IMR-90 (cell line): ENCODE data around the gene LARGE2. TPM values are rescaled to one million over a fixed set of nuclear protein-coding genes. Genes with fewer than 3 reads are reported as not detected.

Experiments
- ATAC-seq: fragments of 200-7000 bp; cut with Tn5 transposase; 2 replicates; pipeline ENCODE4 v1.9.1; 2020; ENCODE audit warnings: low read depth, mild to moderate bottlenecking, moderate library complexity
- BruUV-seq: library from RNA; stranded (reverse); fragments of 400-500 nt; replicated peaks from 2 replicates; lab custom pipeline; 2021; lab: Mats Ljungman, UMichigan
- CTCF ChIA-PET: fragments of 300-600 bp; formaldehyde crosslinking; extraction: SDS; loops from one replicate; lab custom pipeline; 2021; ENCODE audit warnings: antibody characterized with exemption; lab: Yijun Ruan, JAX
- POLR2A ChIA-PET: fragments of 300-600 bp; sonication (Branson Sonifier 250); formaldehyde crosslinking; loops from one replicate; lab custom pipeline; 2022; ENCODE audit warnings: antibody characterized with exemption; ENCODE audit not compliant: unreplicated experiment; lab: Charles Lee
- DNase-seq: peaks from one replicate; pipeline ENCODE4 v3.0.0; 2013
- H2AFZ ChIP-seq: replicated peaks from 2 replicates; pipeline ENCODE3; 2013; ENCODE audit warnings: low read length, mild to moderate bottlenecking; ENCODE audit not compliant: poor library complexity
- H2AK5ac ChIP-seq: 2 replicates; pipeline ENCODE4 v1.6.1; 2013; ENCODE audit warnings: low read depth, low read length, inconsistent platforms
- H2AK9ac ChIP-seq: replicated peaks from 2 replicates; pipeline ENCODE3; 2013; ENCODE audit warnings: mild to moderate bottlenecking, low read depth, low read length, moderate library complexity; ENCODE audit not compliant: poor library complexity
- H2BK120ac ChIP-seq: 2 replicates; pipeline ENCODE4 v1.6.1; 2013; ENCODE audit warnings: low read depth, low read length, inconsistent platforms
- H2BK15ac ChIP-seq: 3 replicates; pipeline ENCODE4 v1.6.1; 2013; ENCODE audit warnings: low read depth, low read length, inconsistent platforms
- H2BK20ac ChIP-seq: 2 replicates; pipeline ENCODE4 v1.6.1; 2013; ENCODE audit warnings: low read depth, mild to moderate bottlenecking, inconsistent platforms, low read length, moderate library complexity
- H2BK5ac ChIP-seq: 2 replicates; pipeline ENCODE4 v1.6.1; 2013; ENCODE audit warnings: mild to moderate bottlenecking, low read depth, low read length, inconsistent platforms; ENCODE audit not compliant: poor library complexity, severe bottlenecking
- H3K14ac ChIP-seq: replicated peaks from 2 replicates; pipeline ENCODE4 v1.6.1; 2013; ENCODE audit warnings: low read depth, low read length, inconsistent platforms
- H3K18ac ChIP-seq: 2 replicates; pipeline ENCODE4 v1.6.1; 2013; ENCODE audit warnings: low read depth, low read length, control low read depth
- H3K23ac ChIP-seq: 2 replicates; pipeline ENCODE4 v1.6.1; 2013; ENCODE audit warnings: low read depth, low read length, inconsistent platforms
- H3K27ac ChIP-seq: 2 replicates; pipeline ENCODE4 v1.5.1; 2013; ENCODE audit warnings: mild to moderate bottlenecking, control low read depth, low read length; ENCODE audit not compliant: insufficient read depth
- H3K27me3 ChIP-seq: 2 replicates; pipeline ENCODE4 v1.6.1; 2013; ENCODE audit warnings: low read length; ENCODE audit not compliant: control insufficient read depth, insufficient read depth
- H3K36me3 ChIP-seq: 2 replicates; pipeline ENCODE4 v1.6.1; 2013; ENCODE audit warnings: low read length, mixed read lengths; ENCODE audit not compliant: control insufficient read depth, insufficient read depth
- H3K4ac ChIP-seq: 2 replicates; pipeline ENCODE4 v1.6.1; 2013; ENCODE audit warnings: low read depth, low read length, inconsistent platforms
- H3K4me1 ChIP-seq: 2 replicates; pipeline ENCODE4 v1.6.1; 2013; ENCODE audit warnings: low read length, mixed read lengths; ENCODE audit not compliant: control insufficient read depth, insufficient read depth
- H3K4me2 ChIP-seq: 2 replicates; pipeline ENCODE4 v1.6.1; 2013; ENCODE audit warnings: low read depth, mild to moderate bottlenecking, control low read depth, low read length, moderate library complexity
- H3K4me3 ChIP-seq: 2 replicates; pipeline ENCODE4 v1.5.1; 2013; ENCODE audit warnings: low read depth, mild to moderate bottlenecking, control low read depth, low read length, moderate library complexity; ENCODE audit not compliant: insufficient read depth
- H3K56ac ChIP-seq: 2 replicates; pipeline ENCODE4 v1.6.1; 2013; ENCODE audit warnings: low read length, inconsistent platforms; ENCODE audit not compliant: insufficient read depth; ENCODE audit errors: extremely low read depth
- H3K79me1 ChIP-seq, 2 experiments: 2 replicates each; pipeline ENCODE4 v1.6.1; 2013; ENCODE audit warnings: low read length in 2 of 2, inconsistent platforms in 1 of 2, low read depth in 1 of 2
- H3K9ac ChIP-seq: 2 replicates; pipeline ENCODE4 v1.6.1; 2013; ENCODE audit warnings: low read depth, low read length, control low read depth
- H3K9me1 ChIP-seq: 2 replicates; pipeline ENCODE4 v1.6.1; 2013; ENCODE audit warnings: low read length, inconsistent platforms; ENCODE audit not compliant: insufficient read depth
- H3K9me3 ChIP-seq: 2 replicates; pipeline ENCODE4 v1.6.1; 2013; ENCODE audit warnings: low read length; ENCODE audit not compliant: control insufficient read depth, insufficient read depth
- H4K20me1 ChIP-seq: 2 replicates; pipeline ENCODE4 v1.6.1; 2013; ENCODE audit warnings: low read length, inconsistent platforms; ENCODE audit not compliant: insufficient read depth
- H4K5ac ChIP-seq: 2 replicates; pipeline ENCODE4 v1.6.1; 2013; ENCODE audit warnings: mild to moderate bottlenecking, low read depth, low read length, control low read depth
- H4K8ac ChIP-seq, 2 experiments: 2 replicates each; pipeline ENCODE4 v1.6.1; 2013; ENCODE audit warnings: low read depth in 2 of 2, low read length in 2 of 2, control low read depth in 1 of 2, inconsistent platforms in 1 of 2
- H4K91ac ChIP-seq: 2 replicates; pipeline ENCODE4 v1.6.1; 2013; ENCODE audit warnings: low read depth, low read length, inconsistent platforms; ENCODE audit not compliant: insufficient read depth
- BHLHE40 ChIP-seq: fragments of 150-350 bp; IDR thresholded peaks from 2 replicates; pipeline ENCODE4 v1.6.1; 2016; ENCODE audit warnings: mild to moderate bottlenecking, low read depth, low read length
- CEBPB ChIP-seq: IDR thresholded peaks from 2 replicates; pipeline ENCODE4 v1.6.1; 2012; ENCODE audit warnings: low read depth, low read length, improper control_type of control experiment
- CHD1 ChIP-seq: IDR thresholded peaks from 2 replicates; pipeline ENCODE4 v1.6.1; 2012; ENCODE audit warnings: low read depth, low read length, improper control_type of control experiment
- ELK1 ChIP-seq: fragments of 150-350 bp; IDR thresholded peaks from 2 replicates; pipeline ENCODE4 v1.6.1; 2016; ENCODE audit warnings: low read depth, mild to moderate bottlenecking, low read length, moderate library complexity, borderline replicate concordance
- FOS ChIP-seq: fragments of 150-350 bp; IDR thresholded peaks from 2 replicates; pipeline ENCODE4 v1.6.1; 2016; ENCODE audit warnings: low read depth, low read length
- MAFK ChIP-seq: IDR thresholded peaks from 2 replicates; pipeline ENCODE4 v1.6.1; 2012; ENCODE audit warnings: low read depth, low read length, improper control_type of control experiment
- MAZ ChIP-seq: IDR thresholded peaks from 2 replicates; pipeline ENCODE4 v1.6.1; 2012; ENCODE audit warnings: low read depth, mild to moderate bottlenecking, low read length, improper control_type of control experiment, moderate library complexity, borderline replicate concordance
- MXI1 ChIP-seq: IDR thresholded peaks from 2 replicates; pipeline ENCODE4 v1.6.1; 2012; ENCODE audit warnings: low read depth, mild to moderate bottlenecking, low read length, moderate library complexity, borderline replicate concordance
- NFE2L2 ChIP-seq: fragments of 150-350 bp; IDR thresholded peaks from 2 replicates; pipeline ENCODE4 v1.6.1; 2016; ENCODE audit warnings: low read depth, mild to moderate bottlenecking, low read length
- POLR2A ChIP-seq: IDR thresholded peaks from 2 replicates; pipeline ENCODE4 v1.6.1; 2012; ENCODE audit warnings: mild to moderate bottlenecking, low read depth, low read length
- RAD21 ChIP-seq: IDR thresholded peaks from 2 replicates; pipeline ENCODE4 v1.6.1; 2012; ENCODE audit warnings: low read length, improper control_type of control experiment
- RCOR1 ChIP-seq: IDR thresholded peaks from 2 replicates; pipeline ENCODE4 v1.6.1; 2012; ENCODE audit warnings: mild to moderate bottlenecking, low read length, improper control_type of control experiment; ENCODE audit not compliant: insufficient replicate concordance
- RFX5 ChIP-seq: IDR thresholded peaks from 2 replicates; pipeline ENCODE4 v1.8.0; 2012; ENCODE audit warnings: low read depth, mild to moderate bottlenecking, low read length, moderate library complexity
- SMC3 ChIP-seq: fragments of 150-350 bp; IDR thresholded peaks from 2 replicates; pipeline ENCODE4 v1.6.1; 2016; ENCODE audit warnings: low read depth, mild to moderate bottlenecking, antibody characterized with exemption, low read length, moderate library complexity
- USF2 ChIP-seq: fragments of 150-350 bp; IDR thresholded peaks from 2 replicates; pipeline ENCODE4 v1.6.1; 2017; ENCODE audit warnings: mild to moderate bottlenecking, antibody characterized with exemption, low read length, low read depth
- WGBS, 2 experiments: methylation state at CpG; one replicate each; pipeline versions ENCODE4 v1.1.5 to v1.1.7; 2013; ENCODE audit warnings: missing lambda C conversion rate in 2 of 2; ENCODE audit not compliant: insufficient read length in 1 of 2; ENCODE audit errors: extremely low coverage in 2 of 2; 5-methylcytosine and 5-hydroxymethylcytosine counted together
- dilution Hi-C: fragments of 300-500 bp; cut with HindIII; formaldehyde crosslinking; loops from one replicate; pipeline ENCODE4 v1.14.3; 2018; ENCODE audit warnings: low sequenced_read_pairs; ENCODE audit not compliant: unreplicated experiment
- in situ Hi-C: fragments of 300-500 bp; cut with MboI; formaldehyde crosslinking; loops from 3 replicates; pipeline ENCODE4 v1.14.3; 2019; ENCODE audit warnings: low sequenced_read_pairs, inconsistent platforms, mixed read lengths
- intact Hi-C: fragments of 100-400 bp; cut with micrococcal nuclease; formaldehyde crosslinking; loops from 2 replicates; pipeline ENCODE4 v1.10.0; 2022
- polyA plus RNA-seq, 3 experiments: library from polyadenylated mRNA; depleted of rRNA; stranded (reverse); fragments of >200 nt; gene quantifications; 2 replicates each; pipeline ENCODE4 v1.2.3, GENCODE V29; 2012; ENCODE audit warnings: low replicate concordance in 1 of 3
- total RNA-seq: library from RNA; depleted of rRNA; stranded (reverse); fragments of >200 nt; gene quantifications from 2 replicates; pipeline ENCODE4 v1.2.3, GENCODE V29; 2012
- TF ChIP-seq, protein P1 (sequence below): conservative IDR thresholded peaks from 2 replicates; pipeline ENCODE4 v1.5.1; 2012; ENCODE audit warnings: mild to moderate bottlenecking, low read depth, low read length, improper control_type of control experiment

The LARGE2 gene
- total and polyA plus RNA-seq, 2 of the 4 experiments (the other 2 are of a cell fraction) = 0.03 TPM; not detected in 1

- H2BK15ac ChIP-seq = no peak overlapping the region
- TF ChIP-seq MXI1 = no peak
- no peak for TF ChIP-seq CHD1
- no peak for TF ChIP-seq ELK1
- TF ChIP-seq NFE2L2 = no peak
- no peak for TF ChIP-seq RFX5
- TF ChIP-seq RCOR1 = no peak
- TF ChIP-seq, protein P1, sequence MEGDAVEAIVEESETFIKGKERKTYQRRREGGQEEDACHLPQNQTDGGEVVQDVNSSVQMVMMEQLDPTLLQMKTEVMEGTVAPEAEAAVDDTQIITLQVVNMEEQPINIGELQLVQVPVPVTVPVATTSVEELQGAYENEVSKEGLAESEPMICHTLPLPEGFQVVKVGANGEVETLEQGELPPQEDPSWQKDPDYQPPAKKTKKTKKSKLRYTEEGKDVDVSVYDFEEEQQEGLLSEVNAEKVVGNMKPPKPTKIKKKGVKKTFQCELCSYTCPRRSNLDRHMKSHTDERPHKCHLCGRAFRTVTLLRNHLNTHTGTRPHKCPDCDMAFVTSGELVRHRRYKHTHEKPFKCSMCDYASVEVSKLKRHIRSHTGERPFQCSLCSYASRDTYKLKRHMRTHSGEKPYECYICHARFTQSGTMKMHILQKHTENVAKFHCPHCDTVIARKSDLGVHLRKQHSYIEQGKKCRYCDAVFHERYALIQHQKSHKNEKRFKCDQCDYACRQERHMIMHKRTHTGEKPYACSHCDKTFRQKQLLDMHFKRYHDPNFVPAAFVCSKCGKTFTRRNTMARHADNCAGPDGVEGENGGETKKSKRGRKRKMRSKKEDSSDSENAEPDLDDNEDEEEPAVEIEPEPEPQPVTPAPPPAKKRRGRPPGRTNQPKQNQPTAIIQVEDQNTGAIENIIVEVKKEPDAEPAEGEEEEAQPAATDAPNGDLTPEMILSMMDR = no peak
- no peak for TF ChIP-seq CEBPB
- TF ChIP-seq USF2 = no peak
- no peak for TF ChIP-seq MAFK
- TF ChIP-seq SMC3 = no peak
- TF ChIP-seq POLR2A = no peak
- no peak for TF ChIP-seq FOS
- no peak for TF ChIP-seq BHLHE40
- no peak for TF ChIP-seq RAD21
- no peak for TF ChIP-seq MAZ
- no peak overlapping the region for H4K91ac ChIP-seq
- POLR2A ChIA-PET = no interaction called here
- H3K23ac ChIP-seq = no peak overlapping the region
- no peak overlapping the region for H3K4me2 ChIP-seq
- no peak overlapping the region for H3K27ac ChIP-seq
- no TSS peak for BruUV-seq
- WGBS, 2 experiments = 4% methylated on average over 13 of the region's 19 CpGs; no CpG with 5 or more reads in 1 of the 2 experiments
- peaks cover 0 to 4% of the 10 kb centered on the region in 2 experiments; a peak in 1 of 4 replicates for H3K79me1 ChIP-seq
- no peak overlapping the region for H4K5ac ChIP-seq
- H3K4me1 ChIP-seq = peaks cover 7% of the 10 kb centered on the region; the same call in 1 of the 2 replicates
- intact Hi-C loops (no loop called here), dilution Hi-C loops (no loop called here), in situ Hi-C loops (no loop called here)
- peaks cover 38% of the 10 kb centered on the region for H3K27me3 ChIP-seq
- H3K56ac ChIP-seq = no peak overlapping the region
- no peak overlapping the region for H4K8ac ChIP-seq
- no peak for ATAC-seq
- no peak overlapping the region for H2AK9ac ChIP-seq
- H2AFZ ChIP-seq = no peak overlapping the region
- H3K18ac ChIP-seq = no peak overlapping the region
- no peak overlapping the region for H3K14ac ChIP-seq
- no peak overlapping the region for H2BK5ac ChIP-seq
- H2AK5ac ChIP-seq = no peak overlapping the region
- no peak overlapping the region for H3K4ac ChIP-seq
- no peaks in the 10 kb centered on the region for H3K9me3 ChIP-seq
- H3K36me3 ChIP-seq = no peaks in the 10 kb centered on the region
- H2BK20ac ChIP-seq = no peak overlapping the region
- H4K20me1 ChIP-seq = peaks cover 18% of the 10 kb centered on the region
- H2BK120ac ChIP-seq = no peak overlapping the region
- no peak for DNase-seq
- CTCF ChIA-PET = no interaction called here
- no peak overlapping the region for H3K9ac ChIP-seq
- no peaks in the 10 kb centered on the region; the same call in 1 of the 2 replicates for H3K9me1 ChIP-seq
- H3K4me3 ChIP-seq = no peak overlapping the region
Measured at GRCh38 chr11:45896422-45896984, 26.0 kb upstream of the LARGE2 start.
